Measurements from ENCODE around the gene WDR76.

The WDR76 gene

DNA sequence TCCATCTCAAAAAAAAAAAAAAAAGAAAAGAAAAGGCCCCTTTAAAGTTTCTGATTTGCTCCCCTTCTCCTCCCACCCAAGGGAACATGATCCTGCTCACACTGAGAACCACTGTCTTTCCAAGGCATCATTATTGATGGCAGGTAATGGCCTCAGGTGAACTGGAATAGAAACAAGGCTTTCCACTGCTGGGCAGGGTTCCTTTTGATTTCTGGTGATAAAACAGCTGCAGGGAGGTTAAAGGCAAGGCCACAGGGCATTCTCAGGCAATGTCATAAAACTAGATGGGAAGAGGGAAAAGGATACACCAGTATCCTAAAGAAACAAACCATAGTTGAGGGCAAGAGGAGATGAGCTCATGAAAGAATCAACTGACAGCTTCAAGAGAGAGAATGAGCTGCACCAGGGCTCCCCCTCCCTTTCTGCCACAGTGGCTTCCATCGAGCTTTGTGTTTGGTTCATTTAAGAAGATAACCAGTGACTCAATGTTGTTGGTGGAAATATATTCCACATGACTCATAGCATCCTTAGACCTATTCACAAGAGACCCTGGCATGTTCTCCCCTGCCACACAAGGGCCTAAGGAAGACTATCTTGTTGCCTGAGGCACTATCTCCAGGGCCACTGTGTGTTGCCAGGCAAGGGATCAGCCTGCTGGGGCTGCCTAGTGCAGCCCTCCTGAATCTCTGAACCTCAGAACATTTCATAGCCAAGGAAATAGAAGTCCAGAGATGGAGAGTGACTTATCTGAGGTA, 86.4 kb downstream of the WDR76 start:
- no peak for DNase-seq (ENCODE audit: low read depth, low spot score)

DNA sequence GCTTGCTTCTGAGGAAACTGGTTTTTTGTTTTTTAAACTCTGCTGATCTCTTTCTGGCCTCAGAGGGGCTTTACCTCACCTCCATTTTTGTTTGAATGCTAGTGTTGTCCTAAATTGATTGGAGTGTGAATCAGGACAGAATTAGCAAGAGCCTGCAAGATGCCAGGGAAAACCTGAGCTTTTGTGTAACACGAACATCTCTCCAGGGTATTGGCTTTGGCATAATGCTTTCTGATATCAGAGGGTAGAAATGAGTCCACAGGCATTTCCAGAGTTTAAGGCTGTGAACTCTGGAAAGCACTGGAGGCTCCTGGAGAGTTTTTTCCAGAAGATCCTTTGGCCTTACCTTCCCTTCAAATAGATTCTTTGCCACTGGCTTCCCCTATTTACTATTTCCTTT, 87.1 kb downstream of the WDR76 start:
- DNase-seq (ENCODE audit: low read depth, low spot score): no peak

DNA sequence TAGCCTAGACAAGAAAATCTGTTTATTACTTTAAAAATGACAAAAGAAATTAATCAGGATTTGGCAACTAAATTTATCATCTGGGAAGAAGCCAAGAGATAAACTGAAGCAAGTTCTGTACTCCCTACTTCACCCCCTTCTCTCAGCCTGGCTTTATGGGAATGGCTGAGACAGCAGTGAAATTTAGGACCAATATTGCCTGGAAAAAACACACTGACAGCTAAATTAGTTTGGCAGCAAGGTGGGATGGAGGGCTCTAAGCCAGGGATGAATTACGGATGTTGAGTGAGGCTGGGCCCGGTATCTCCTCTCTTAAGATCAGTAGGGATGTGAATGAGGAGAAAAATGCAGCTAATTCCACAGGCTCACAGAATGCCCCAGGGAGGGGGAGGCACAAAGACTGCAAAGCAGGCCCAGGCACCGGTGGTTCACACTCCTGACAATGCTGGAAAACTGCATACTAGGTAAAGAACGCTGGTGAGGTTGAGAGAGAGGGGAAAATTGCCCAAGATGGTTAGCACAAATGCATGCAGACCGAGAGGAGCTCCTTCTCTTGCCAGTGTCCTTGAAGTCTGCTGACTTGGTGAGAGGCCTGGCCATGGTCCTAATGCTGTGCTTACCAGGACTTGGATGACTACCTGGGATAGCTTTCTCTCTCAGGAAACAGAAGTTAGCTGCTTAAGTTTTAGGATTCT, 89.0 kb downstream of the WDR76 start:
- no peak for DNase-seq (ENCODE audit: low read depth, low spot score)

DNA sequence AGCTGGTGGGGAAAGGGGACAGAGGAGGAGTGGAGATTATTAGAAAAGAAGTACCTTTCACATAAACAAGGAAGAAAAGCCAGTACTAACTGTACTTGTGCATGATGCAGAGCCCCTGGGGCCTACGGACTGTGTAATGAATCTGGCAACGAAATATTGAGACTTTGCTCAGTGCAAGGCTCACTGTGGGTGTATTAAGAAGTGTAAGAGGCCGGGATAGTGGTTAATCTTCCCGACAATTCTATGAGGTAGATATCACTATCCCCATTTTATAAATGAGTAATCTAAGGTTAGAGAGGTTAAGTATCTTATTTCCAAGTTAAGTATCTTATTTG, 89.5 kb downstream of the WDR76 start:
- DNase-seq (ENCODE audit: low read depth, low spot score): no peak
